GM12878 (cell line): ENCODE measurements around the gene PAX7. TPM values are rescaled to one million over a fixed set of nuclear protein-coding genes. Genes with fewer than 3 reads are reported as not detected.

ENCODE experiments used
- ATAC-seq: fragments of 200-7000 bp; cut with Tn5 transposase; 3 replicates; pipeline ENCODE4 v1.9.1; 2020; ENCODE audit warnings: mild to moderate bottlenecking, moderate library complexity
- BruUV-seq: library from RNA; stranded (reverse); fragments of 400-500 nt; replicated peaks from 2 replicates; lab custom pipeline; 2021; lab: Mats Ljungman, UMichigan
- CTCF ChIA-PET: fragments of 300-600 bp; sonication (Branson Sonifier 250); formaldehyde crosslinking; extraction: SDS; loops from one replicate; lab custom pipeline; 2021; ENCODE audit warnings: inconsistent platforms; lab: Yijun Ruan, JAX
- POLR2A ChIA-PET: fragments of 350-600 bp; formaldehyde crosslinking; extraction: SDS; loops from one replicate; lab custom pipeline; 2021; ENCODE audit warnings: inconsistent platforms; lab: Charles Lee
- RAD21 ChIA-PET: fragments of 300-600 bp; sonication (Branson Sonifier 250); formaldehyde crosslinking; loops from one replicate; lab custom pipeline; 2023; ENCODE audit warnings: antibody characterized with exemption; ENCODE audit not compliant: unreplicated experiment; lab: Charles Lee
- SMC1A ChIA-PET: fragments of 300-600 bp; sonication (Branson Sonifier 250); formaldehyde crosslinking; loops from one replicate; lab custom pipeline; 2023; ENCODE audit not compliant: unreplicated experiment, uncharacterized antibody; lab: Charles Lee
- DNase-seq: peaks from one replicate; pipeline ENCODE4 v3.0.0-alpha.2; 2011; ENCODE audit warnings: low read depth, low spot score
- FAIRE-seq: peaks from 3 replicates; lab custom pipeline; 2011; peaks lifted over from hg19 to GRCh38; lab: Jason Lieb, UNC
- H2AFZ ChIP-seq: 2 replicates; pipeline ENCODE4 v1.6.0; 2011; ENCODE audit warnings: low read depth, low read length, control low read depth; ENCODE audit not compliant: control insufficient read depth
- H3K27ac ChIP-seq: 2 replicates; pipeline ENCODE4 v1.5.1; 2011; ENCODE audit warnings: control low read depth; ENCODE audit not compliant: control insufficient read depth, insufficient read depth
- H3K27me3 ChIP-seq, 2 experiments: replicated peaks in 1 of 2; 2 replicates each; pipeline versions ENCODE4 v1.6.0 to v1.6.1; 2011; ENCODE audit warnings: low read length in 1 of 2; ENCODE audit not compliant: control insufficient read depth in 2 of 2, insufficient read depth in 2 of 2
- H3K36me3 ChIP-seq, 2 experiments: 2 replicates each; pipeline ENCODE4 v1.5.1; 2011; ENCODE audit warnings: low read length in 1 of 2; ENCODE audit not compliant: control insufficient read depth in 2 of 2, insufficient read depth in 2 of 2
- H3K4me1 ChIP-seq: 2 replicates; pipeline ENCODE4 v1.6.1; 2011; ENCODE audit warnings: mild to moderate bottlenecking, low read length, moderate library complexity, mixed read lengths; ENCODE audit not compliant: control insufficient read depth, insufficient read depth
- H3K4me2 ChIP-seq: 2 replicates; pipeline ENCODE4 v1.6.0; 2011; ENCODE audit warnings: control low read depth; ENCODE audit not compliant: control insufficient read depth, insufficient read depth
- H3K4me3 ChIP-seq: fragments of 200-600 bp; sonication (generic); 2 replicates; pipeline ENCODE4 v1.5.1; 2016
- H3K79me2 ChIP-seq: 2 replicates; pipeline ENCODE4 v1.6.0; 2011; ENCODE audit warnings: low read length; ENCODE audit not compliant: control insufficient read depth, insufficient read depth
- H3K9ac ChIP-seq: 2 replicates; pipeline ENCODE4 v1.8.0; 2011; ENCODE audit warnings: low read length, control low read depth, mixed read lengths; ENCODE audit not compliant: control insufficient read depth, insufficient read depth
- H3K9me3 ChIP-seq: replicated peaks from 3 replicates; pipeline ENCODE4 v1.5.1; 2011; ENCODE audit warnings: mild to moderate bottlenecking, low read length; ENCODE audit not compliant: control insufficient read depth, insufficient read depth
- H4K20me1 ChIP-seq: 2 replicates; pipeline ENCODE4 v1.6.0; 2011; ENCODE audit not compliant: control insufficient read depth, insufficient read depth
- BACH1 ChIP-seq: fragments of 450-650 bp; IDR thresholded peaks from 2 replicates; pipeline ENCODE4 v1.6.1; 2017; ENCODE audit warnings: mild to moderate bottlenecking, borderline replicate concordance
- HDAC6 ChIP-seq: fragments of 200-600 bp; sonication (generic); IDR thresholded peaks from one replicate; pipeline ENCODE4 v1.8.0; 2017; ENCODE audit warnings: antibody characterized with exemption; ENCODE audit not compliant: unreplicated experiment
- MEF2A ChIP-seq: IDR thresholded peaks from 2 replicates; pipeline ENCODE4 v1.6.1; 2011; ENCODE audit warnings: low read depth, mild to moderate bottlenecking, low read length, moderate library complexity; ENCODE audit not compliant: insufficient read depth
- MYB ChIP-seq: fragments of 150-350 bp; IDR thresholded peaks from 2 replicates; pipeline ENCODE4 v1.6.1; 2014; ENCODE audit warnings: mild to moderate bottlenecking, low read depth, low read length, borderline replicate concordance
- NR2C2 ChIP-seq: IDR thresholded peaks from 2 replicates; pipeline ENCODE4 v1.6.1; 2011; ENCODE audit warnings: borderline replicate concordance, low read depth; ENCODE audit not compliant: control insufficient read depth, insufficient read length
- PAX8 ChIP-seq: fragments of 450-650 bp; IDR thresholded peaks from 2 replicates; pipeline ENCODE4 v1.6.1; 2017; ENCODE audit warnings: mild to moderate bottlenecking, moderate library complexity
- PKNOX1 ChIP-seq: fragments of 450-650 bp; IDR thresholded peaks from 2 replicates; pipeline ENCODE4 v1.6.1; 2016; ENCODE audit warnings: mild to moderate bottlenecking
- POLR2A ChIP-seq: IDR thresholded peaks from 2 replicates; pipeline ENCODE4 v1.6.1; 2011; ENCODE audit warnings: low read depth, mild to moderate bottlenecking, low read length
- RELB ChIP-seq: fragments of 450-650 bp; IDR thresholded peaks from 2 replicates; pipeline ENCODE4 v1.6.1; 2017; ENCODE audit warnings: low read depth, mild to moderate bottlenecking, moderate library complexity
- SMAD5 ChIP-seq: IDR thresholded peaks from 2 replicates; pipeline ENCODE4 v1.6.1; 2016; ENCODE audit warnings: antibody characterized with exemption, low read depth
- SREBF2 ChIP-seq: IDR thresholded peaks from 2 replicates; pipeline ENCODE4 v1.6.1; 2012; ENCODE audit warnings: mild to moderate bottlenecking, low read length
- SRF ChIP-seq, 2 experiments: IDR thresholded peaks; 2 replicates each; pipeline ENCODE4 v1.6.1; 2011; ENCODE audit warnings: low read depth in 2 of 2, low read length in 2 of 2, mild to moderate bottlenecking in 1 of 2, moderate library complexity in 1 of 2
- TAF1 ChIP-seq: IDR thresholded peaks from 2 replicates; pipeline ENCODE4 v1.6.1; 2011; ENCODE audit warnings: mild to moderate bottlenecking, low read depth, low read length, borderline replicate concordance
- TARDBP ChIP-seq: IDR thresholded peaks from 2 replicates; pipeline ENCODE4 v1.6.1; 2016; ENCODE audit warnings: borderline replicate concordance
- TCF7 ChIP-seq: IDR thresholded peaks from 2 replicates; pipeline ENCODE4 v1.6.1; 2014; ENCODE audit warnings: antibody characterized with exemption, borderline replicate concordance
- WRNIP1 ChIP-seq: IDR thresholded peaks from 2 replicates; pipeline ENCODE4 v1.6.1; 2011; ENCODE audit warnings: low read depth, low read length, improper control_type of control experiment, borderline replicate concordance
- YY1 ChIP-seq: IDR thresholded peaks from 2 replicates; pipeline ENCODE4 v1.6.1; 2011; ENCODE audit warnings: low read depth, mild to moderate bottlenecking, low read length
- WGBS: methylation state at CpG from one replicate; pipeline ENCODE4 v1.1.6; 2016; ENCODE audit warnings: low lambda C conversion rate; ENCODE audit not compliant: insufficient replicate concordance, insufficient coverage; ENCODE audit errors: missing lambda C conversion rate; 5-methylcytosine and 5-hydroxymethylcytosine counted together
- in situ Hi-C: fragments of 300-500 bp; cut with MboI; formaldehyde crosslinking; loops from 9 replicates; pipeline ENCODE4 v1.14.3; 2018; ENCODE audit warnings: mixed read lengths
- intact Hi-C: fragments of 100-400 bp; cut with micrococcal nuclease; formaldehyde crosslinking; loops from one replicate; pipeline ENCODE4 v1.14.2; 2022; ENCODE audit not compliant: unreplicated experiment
- polyA plus RNA-seq, 11 experiments: library from polyadenylated mRNA; depleted of rRNA in 4 of 11; unstranded in 6 of 11; stranded (reverse) in 5 of 11; fragments of >200 nt; fragmentation: Nextera tagmentation in 4 of 11; fragmentation: Illumina TruSeq in 1 of 11; extraction: Ambion mirVana in 4 of 11; extraction: Trizol in 1 of 11; gene quantifications; 1 replicate in 1 of 11; 2 replicates in 10 of 11; pipeline versions ENCODE4 v1.2.1 to v1.2.3, GENCODE V29; 2011 to 2016; ENCODE audit warnings: inconsistent platforms in 2 of 11, missing spikeins in 2 of 11, low read depth in 1 of 11
- total RNA-seq, 4 experiments: library from RNA; depleted of rRNA in 3 of 4; stranded (reverse); fragments of >200 nt in 3 of 4; fragmentation: Illumina TruSeq in 1 of 4; extraction: Trizol in 1 of 4; gene quantifications; 2 replicates each; pipeline versions ENCODE4 v1.2.1 to v1.2.3, GENCODE V29; 2013 to 2021

Gene PAX7
- total and polyA plus RNA-seq, 10 of the 15 experiments (the other 5 are each of a cell fraction or from before 2014, with no cell fraction given), result not detected

DNA sequence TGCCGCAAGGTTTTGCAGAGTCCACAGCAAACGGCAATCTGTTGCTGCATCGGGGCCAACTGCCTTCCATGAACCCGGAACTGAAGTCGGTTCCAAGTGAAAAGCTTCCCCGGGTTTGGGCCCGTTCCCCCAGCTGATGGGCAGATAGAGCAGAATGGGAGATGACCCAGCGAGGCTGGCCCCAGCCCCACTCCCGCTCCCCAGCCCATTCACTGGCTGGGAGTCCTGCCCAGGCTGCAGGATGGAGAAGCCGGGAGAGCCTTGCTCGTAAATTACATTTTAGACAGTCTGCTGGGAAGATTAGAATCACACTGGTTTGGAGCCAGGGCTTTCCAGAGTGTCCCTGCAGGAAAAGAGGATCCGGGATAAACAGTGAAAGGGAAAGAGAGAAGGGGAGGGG is 31.6 kb upstream of the PAX7 start:
- Histone ChIP-seq H3K27me3 (no peaks in the 10 kb centered on the region; a peak in 1 of 4 replicates), H3K9ac (no peak overlapping the region), H4K20me1 (no peaks in the 10 kb centered on the region), H3K79me2 (no peaks in the 10 kb centered on the region), H3K4me2 (no peak overlapping the region), H3K4me3 (no peak overlapping the region), H2AFZ (no peak overlapping the region), H3K9me3 (no peaks in the 10 kb centered on the region), H3K27ac (no peak overlapping the region), H3K4me1 (no peaks in the 10 kb centered on the region), H3K36me3 (no peaks in the 10 kb centered on the region)
- SMC1A ChIA-PET, result no interaction called here
- FAIRE-seq, result no peak
- no peak for ATAC-seq
- intact Hi-C loops, result loop anchor here (5.0 kb wide), 1 partner anchor 278 kb away; no protein-coding TSS in a partner anchor
- no peak for DNase-seq
- in situ Hi-C loops, result no loop called here
- CTCF ChIA-PET, result interaction anchor here (1.0 to 3.2 kb wide), 2 partner anchors 219 to 222 kb away, joined by 5 to 13 read pairs; no protein-coding TSS in a partner anchor
- TF ChIP-seq BACH1 (no peak), PKNOX1 (no peak), MYB (no peak), WRNIP1 (no peak), SRF (IDR thresholded peaks at IDR 0.05; ENCODE audit: low read depth in 2 of 2, low read length in 2 of 2) (no peak), NR2C2 (no peak), RELB (no peak), POLR2A (no peak), PAX8 (no peak), YY1 (no peak), TARDBP (no peak), MEF2A (no peak), TAF1 (no peak), HDAC6 (no peak), SREBF2 (no peak), SMAD5 (no peak), TCF7 (no peak)
- 15% methylated on average over 12 of the region's 12 CpGs for WGBS
- POLR2A ChIA-PET, result no interaction called here
- no TSS peak for BruUV-seq
- RAD21 ChIA-PET, result no interaction called here
